Aorta (tissue), 5 donors: ENCODE measurements around the gene NUP62. TPM values are rescaled to one million over a fixed set of nuclear protein-coding genes. Genes with fewer than 3 reads are reported as not detected.

ENCODE experiments used
- ATAC-seq: fragments of 200-7000 bp; cut with Tn5 transposase; one replicate; pipeline ENCODE4 v1.9.1; 2022; ENCODE audit warnings: moderate library complexity; ENCODE audit not compliant: low FRiP score
- DNase-seq, 2 donors: peaks; one replicate each; pipeline ENCODE4 v3.0.0-alpha.2; 2020
- H3K27ac ChIP-seq, 2 donors: one replicate each; pipeline ENCODE4 v1.5.1; 2013; ENCODE audit warnings: low read length in 2 of 2, mild to moderate bottlenecking in 2 of 2, moderate library complexity in 2 of 2, control low read depth in 1 of 2, inconsistent platforms in 1 of 2, low read depth in 1 of 2
- H3K27me3 ChIP-seq, 2 donors: one replicate each; pipeline ENCODE4 v1.6.1; 2013; ENCODE audit warnings: control low read depth in 1 of 2, low read length in 1 of 2, mild to moderate bottlenecking in 1 of 2, moderate library complexity in 1 of 2; ENCODE audit not compliant: insufficient read depth in 2 of 2, control insufficient read depth in 1 of 2
- H3K36me3 ChIP-seq, 2 donors: one replicate each; pipeline ENCODE4 v1.6.1; 2013; ENCODE audit warnings: control low read depth in 1 of 2, low read length in 1 of 2, mild to moderate bottlenecking in 1 of 2; ENCODE audit not compliant: insufficient read depth in 2 of 2, control insufficient read depth in 1 of 2
- H3K4me1 ChIP-seq, 2 donors: one replicate each; pipeline ENCODE4 v1.6.1; 2013; ENCODE audit warnings: low read length in 2 of 2, control low read depth in 1 of 2, mild to moderate bottlenecking in 1 of 2, moderate library complexity in 1 of 2; ENCODE audit not compliant: insufficient read depth in 2 of 2, control insufficient read depth in 1 of 2
- H3K4me3 ChIP-seq, 2 donors: one replicate each; pipeline ENCODE4 v1.5.1; 2013; ENCODE audit warnings: low read length in 2 of 2, control low read depth in 1 of 2, mild to moderate bottlenecking in 1 of 2
- H3K9me3 ChIP-seq: one replicate; pipeline ENCODE4 v1.6.1; 2013; ENCODE audit warnings: mild to moderate bottlenecking, low read length; ENCODE audit not compliant: control insufficient read depth
- WGBS, 2 donors: extraction: QIAGEN DNeasy Blood & Tissue Kit; methylation state at CpG; one replicate each; pipeline ENCODE4 v1.1.7; 2013; 5-methylcytosine and 5-hydroxymethylcytosine counted together
- intact Hi-C, 2 donors: fragments of 100-400 bp; cut with DNase I; formaldehyde crosslinking; loops; one replicate each; pipeline versions ENCODE4 v1.14.2 to v1.15.0; 2022
- polyA plus RNA-seq, 2 donors: library from polyadenylated mRNA; stranded (reverse); fragments of 200-250 nt; gene quantifications; one replicate each; pipeline ENCODE4 v1.2.3, GENCODE V29; 2013
- total RNA-seq, 2 donors: library from RNA; stranded (reverse); fragmentation: NEBNext Ultra II Directional; extraction: Animal tissue kit (Norgen Biotek cat#: 25700); gene quantifications; one replicate each; pipeline ENCODE4 v1.2.1, GENCODE V29; 2021
- donor health status: healthy with polysubstance abuse.
- donor health status: Bipolar disorder and iron deficiency.
- donor health status: DM: no; HTN: no; CAD: no.
- donor health status: DM: no; HTN: no; CAD: no.
- donor health status: DM: yes; HTN: yes; CAD: no.

The NUP62 gene
- total and polyA plus RNA-seq, 4 donors, result 13.3 to 39.8 (median 22.5) TPM

DNA sequence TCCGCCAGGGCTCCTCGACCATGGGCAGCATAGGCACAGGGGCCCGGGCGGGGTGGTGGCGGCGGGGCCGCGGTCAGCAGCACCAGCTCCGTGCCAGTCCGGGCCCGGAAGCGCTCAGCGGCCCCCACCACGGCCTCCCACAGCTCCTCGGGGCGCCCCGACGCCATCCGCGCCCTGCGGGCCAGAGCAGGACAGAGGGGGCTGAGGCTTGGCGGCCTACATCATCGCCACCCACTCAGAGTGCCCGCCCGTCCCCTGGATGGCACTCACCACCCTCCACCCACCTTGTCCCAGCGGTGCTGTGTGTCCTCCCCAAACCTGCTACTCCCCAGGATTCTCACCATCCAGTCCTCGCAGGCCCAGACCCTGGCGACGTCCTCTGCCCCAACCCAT, 56.2 kb downstream of the NUP62 start:
- H3K4me1 ChIP-seq, result no peaks in the 10 kb centered on the region
- no peak overlapping the region for H3K27ac ChIP-seq
- H3K36me3 ChIP-seq, result no peaks in the 10 kb centered on the region
- peak in 1 of 2 donors; percentile 75 for DNase-seq
- no peaks in the 10 kb centered on the region for H3K27me3 ChIP-seq
- intact Hi-C loops, result no loop called here
- H3K4me3 ChIP-seq, result no peak overlapping the region
- ATAC-seq, result no peak
- no peaks in the 10 kb centered on the region for H3K9me3 ChIP-seq
- 92% methylated on average over 25 to 29 of the region's 29 CpGs for WGBS, 2 donors

DNA sequence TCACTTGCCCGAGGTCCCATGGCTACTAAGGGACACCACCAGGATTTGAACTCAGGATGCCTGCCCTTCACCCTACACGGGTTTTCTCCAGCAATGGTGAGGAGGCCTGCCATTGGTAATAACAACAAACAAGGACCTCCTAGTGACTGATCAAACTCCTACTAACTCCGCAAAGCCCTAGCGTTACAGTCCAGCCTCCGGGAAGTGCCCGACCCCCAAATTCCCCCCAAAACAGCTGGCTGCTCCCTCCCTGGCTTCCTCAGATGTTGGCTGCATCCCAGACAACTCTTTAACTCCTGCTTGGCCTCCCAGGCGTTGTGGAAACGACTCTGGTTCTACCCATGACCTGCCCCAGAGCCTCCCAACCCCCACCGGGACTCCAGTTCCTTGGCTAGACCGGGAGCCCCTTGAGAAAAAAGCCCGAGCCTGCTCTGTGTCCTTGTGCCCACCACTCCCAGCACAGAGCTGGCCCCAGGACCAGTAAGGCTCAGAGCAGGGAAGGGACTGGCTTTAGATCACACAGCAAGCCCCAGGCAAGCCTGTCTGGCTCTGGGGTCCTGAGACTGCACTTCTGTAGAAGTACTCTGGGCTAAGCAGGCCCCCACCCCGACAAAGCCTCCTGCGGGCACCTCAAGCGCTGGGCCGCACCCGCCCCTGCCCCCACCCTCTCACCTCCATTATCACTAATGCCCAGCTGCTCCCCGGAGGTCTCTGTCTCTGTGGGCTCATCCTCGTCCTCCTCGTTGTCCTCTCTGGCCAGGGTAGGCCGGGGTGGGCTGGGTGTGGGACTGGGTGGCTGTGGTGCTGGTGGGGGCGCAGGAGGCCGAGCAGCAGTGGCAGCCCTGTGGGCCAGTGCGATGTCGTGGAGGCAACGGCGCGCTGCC, 56.8 kb downstream of the NUP62 start:
- H3K4me1 ChIP-seq, result no peaks in the 10 kb centered on the region

DNA sequence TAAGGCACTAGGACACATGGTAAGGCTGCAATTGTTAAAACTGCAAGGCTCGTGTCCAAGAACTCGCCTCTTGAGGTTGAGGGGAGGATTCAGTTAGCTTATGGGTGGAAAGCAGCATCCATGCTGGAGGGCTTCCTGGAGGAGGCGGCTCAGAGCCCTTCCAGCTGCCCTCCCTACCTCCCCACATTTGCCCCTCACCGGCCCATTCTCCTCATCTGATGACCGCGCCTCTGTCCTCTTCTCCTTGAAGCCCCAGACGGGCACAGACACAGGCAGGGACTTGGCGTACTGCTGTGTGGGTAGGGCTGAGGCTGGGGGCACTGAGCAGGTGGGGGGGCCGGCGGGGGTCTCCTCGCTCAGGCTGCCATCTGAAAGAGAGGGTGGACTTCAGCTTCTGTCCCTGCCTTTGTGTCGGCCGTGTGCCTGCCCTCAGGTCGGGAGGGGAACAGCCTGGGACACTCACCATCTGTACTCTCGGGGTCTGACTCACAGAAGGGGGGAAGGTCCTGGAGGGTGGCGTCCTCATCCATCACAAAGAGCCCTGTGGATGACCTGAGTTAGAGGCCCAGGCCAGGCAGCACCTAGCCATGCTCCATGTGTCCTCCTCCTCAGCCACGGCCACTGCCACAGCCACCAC, 57.8 kb downstream of the NUP62 start:
- H3K27ac ChIP-seq, result no peak overlapping the region
- intact Hi-C loops, result no loop called here
- 87% methylated on average over 16 to 17 of the region's 17 CpGs for WGBS, 2 donors
- no peaks in the 10 kb centered on the region for H3K9me3 ChIP-seq
- H3K36me3 ChIP-seq, result no peaks in the 10 kb centered on the region
- no peak overlapping the region for H3K4me3 ChIP-seq
- DNase-seq, result no peak
- no peak for ATAC-seq
- H3K4me1 ChIP-seq, result no peaks in the 10 kb centered on the region
- no peaks in the 10 kb centered on the region for H3K27me3 ChIP-seq

More for the DNA sequence above, 56.8 kb downstream of the NUP62 start:
- H3K27me3 ChIP-seq, result no peaks in the 10 kb centered on the region
- H3K9me3 ChIP-seq, result no peaks in the 10 kb centered on the region
- no peak overlapping the region for H3K27ac ChIP-seq
- no peak overlapping the region for H3K4me3 ChIP-seq
- intact Hi-C loops, result no loop called here
- ATAC-seq (no peak), DNase-seq (no peak)
- no peaks in the 10 kb centered on the region for H3K36me3 ChIP-seq
- 85 to 86% methylated on average over 27 of the region's 27 CpGs for WGBS, 2 donors

DNA sequence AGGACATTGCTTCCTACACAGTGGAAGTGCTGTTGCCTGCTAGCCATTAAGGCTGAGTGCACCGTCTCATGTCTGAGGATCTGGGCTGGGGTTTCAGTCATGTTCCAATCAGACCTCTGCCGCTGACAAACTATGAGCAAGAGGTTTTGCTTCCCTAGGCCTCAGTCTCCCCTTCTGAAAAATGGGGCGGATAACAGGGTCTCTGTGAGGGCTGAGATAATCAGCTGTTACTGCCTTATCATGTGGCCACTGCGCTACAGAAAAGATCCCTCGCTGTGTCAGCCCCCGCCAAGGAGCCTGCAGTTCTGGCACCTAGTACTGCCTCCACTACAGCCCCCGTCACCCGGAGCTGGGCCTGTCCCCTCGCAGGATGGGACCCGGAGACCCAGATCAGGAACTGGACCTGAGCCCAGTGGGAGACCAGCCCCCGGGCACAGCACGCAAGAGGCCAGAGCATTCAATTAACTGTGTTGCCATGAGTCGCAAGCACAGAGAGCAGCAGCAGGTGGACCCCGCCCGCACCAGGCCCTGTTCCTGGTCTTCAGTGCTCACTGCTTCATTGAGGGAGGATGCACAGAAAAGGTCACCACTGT, 58.9 kb downstream of the NUP62 start:
- Histone ChIP-seq H3K9me3 (no peaks in the 10 kb centered on the region), H3K27me3 (no peaks in the 10 kb centered on the region), H3K4me3 (no peak overlapping the region), H3K4me1 (no peaks in the 10 kb centered on the region), H3K27ac (peak overlapping the region in 1 of 2 donors; percentile 30), H3K36me3 (no peaks in the 10 kb centered on the region)
- DNase-seq (no peak), ATAC-seq (no peak)
- intact Hi-C loops, result no loop called here
- WGBS, 2 donors, result 71 to 73% methylated on average over 15 of the region's 15 CpGs

DNA sequence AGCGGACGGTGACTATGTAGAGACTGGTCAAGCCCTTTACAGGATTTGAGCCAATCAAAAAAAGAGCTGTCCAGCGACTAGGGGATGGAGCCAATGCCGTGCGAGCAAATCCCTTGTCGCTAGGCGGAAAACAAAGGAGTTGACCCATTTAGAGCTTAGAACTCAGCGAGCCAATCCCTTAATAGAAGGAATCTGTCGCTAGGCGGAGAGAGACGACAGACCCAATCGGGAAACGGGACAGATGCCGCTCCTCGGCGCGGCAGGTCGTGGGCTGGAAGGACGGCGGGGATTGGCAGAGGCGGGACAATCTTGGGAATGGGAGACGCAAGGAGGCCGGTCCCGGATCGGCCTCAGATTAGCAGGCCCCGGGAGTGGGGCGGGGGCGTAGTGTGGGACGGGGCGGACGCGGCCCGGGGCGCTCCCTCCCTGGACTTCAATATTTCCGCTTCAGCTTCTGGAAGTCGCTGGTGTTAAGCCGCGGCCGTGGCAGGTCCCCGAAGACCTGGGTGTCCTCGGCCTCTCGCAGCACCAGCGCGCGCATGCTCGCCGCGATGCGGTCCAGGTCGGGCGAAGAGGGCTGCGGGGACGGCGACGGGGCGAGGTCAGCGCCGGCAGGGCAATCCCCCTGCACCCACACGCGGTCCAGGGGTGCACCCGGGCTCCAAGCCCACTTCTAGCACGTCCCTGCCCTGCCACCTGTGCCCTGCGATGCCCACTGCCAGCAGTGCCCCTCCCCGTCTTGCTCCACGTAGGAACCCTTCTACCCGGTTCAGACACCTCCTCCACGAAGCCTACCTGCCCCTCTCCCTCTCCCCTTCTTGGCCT, 59.6 kb downstream of the NUP62 start:
- intact Hi-C loops, result loop anchor here (5.0 to 10.0 kb wide), 3 partner anchors 57 to 105 kb away; partner anchors contain the start of genes AP2A1 (in 2 of the 2), FUZ (in 1 of the 2) and TSKS (in 1 of the 2)
- Histone ChIP-seq H3K4me1 (no peaks in the 10 kb centered on the region), H3K27ac (peak overlapping the region in 1 of 2 donors; percentile 30), H3K4me3 (peak overlapping the region; percentile 11 to 30), H3K27me3 (no peaks in the 10 kb centered on the region), H3K9me3 (no peaks in the 10 kb centered on the region), H3K36me3 (no peaks in the 10 kb centered on the region)
- WGBS, 2 donors, result 0 to 1% methylated on average over 58 to 67 of the region's 67 CpGs
- DNase-seq (peak; percentile 97 to 98), ATAC-seq (peak; percentile 88)

DNA sequence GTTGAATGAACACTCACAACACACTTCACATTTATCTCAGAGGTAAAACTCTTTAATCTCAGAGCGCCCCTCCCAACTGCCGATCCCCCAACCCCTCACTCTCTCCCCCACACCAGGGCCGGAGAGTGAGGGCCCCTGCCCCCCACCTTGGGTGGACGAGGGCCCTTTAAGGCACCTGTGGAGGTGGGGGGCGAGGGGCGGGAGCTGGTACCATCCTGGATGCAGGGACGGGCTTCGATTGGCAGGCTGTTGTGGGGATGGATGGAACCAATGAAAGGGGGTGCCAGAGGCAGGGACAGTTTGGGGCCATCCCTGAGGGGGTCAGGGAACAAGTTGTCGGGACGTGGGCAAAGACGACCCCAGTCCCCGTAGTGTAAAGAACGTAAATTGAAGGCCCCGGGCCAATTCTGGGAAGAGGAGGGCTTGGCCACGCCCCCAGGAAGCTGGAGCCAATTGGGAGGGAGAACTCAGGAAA, 60.3 kb downstream of the NUP62 start:
- H3K27me3 ChIP-seq, result no peaks in the 10 kb centered on the region
- no peaks in the 10 kb centered on the region for H3K9me3 ChIP-seq
- no peak overlapping the region for H3K4me3 ChIP-seq
- DNase-seq (peak in 1 of 2 donors; percentile 97), ATAC-seq (peak; percentile 11)
- no peaks in the 10 kb centered on the region for H3K36me3 ChIP-seq
- H3K4me1 ChIP-seq, result no peaks in the 10 kb centered on the region
- H3K27ac ChIP-seq, result peak overlapping the region in 1 of 2 donors; percentile 77
- intact Hi-C loops, result loop anchor here (5.0 to 10.0 kb wide), 3 partner anchors 57 to 104 kb away; partner anchors contain the start of genes AP2A1 (in 2 of the 2), FUZ (in 1 of the 2) and TSKS (in 1 of the 2)
- WGBS, 2 donors, result 2% methylated on average over 15 of the region's 15 CpGs

DNA sequence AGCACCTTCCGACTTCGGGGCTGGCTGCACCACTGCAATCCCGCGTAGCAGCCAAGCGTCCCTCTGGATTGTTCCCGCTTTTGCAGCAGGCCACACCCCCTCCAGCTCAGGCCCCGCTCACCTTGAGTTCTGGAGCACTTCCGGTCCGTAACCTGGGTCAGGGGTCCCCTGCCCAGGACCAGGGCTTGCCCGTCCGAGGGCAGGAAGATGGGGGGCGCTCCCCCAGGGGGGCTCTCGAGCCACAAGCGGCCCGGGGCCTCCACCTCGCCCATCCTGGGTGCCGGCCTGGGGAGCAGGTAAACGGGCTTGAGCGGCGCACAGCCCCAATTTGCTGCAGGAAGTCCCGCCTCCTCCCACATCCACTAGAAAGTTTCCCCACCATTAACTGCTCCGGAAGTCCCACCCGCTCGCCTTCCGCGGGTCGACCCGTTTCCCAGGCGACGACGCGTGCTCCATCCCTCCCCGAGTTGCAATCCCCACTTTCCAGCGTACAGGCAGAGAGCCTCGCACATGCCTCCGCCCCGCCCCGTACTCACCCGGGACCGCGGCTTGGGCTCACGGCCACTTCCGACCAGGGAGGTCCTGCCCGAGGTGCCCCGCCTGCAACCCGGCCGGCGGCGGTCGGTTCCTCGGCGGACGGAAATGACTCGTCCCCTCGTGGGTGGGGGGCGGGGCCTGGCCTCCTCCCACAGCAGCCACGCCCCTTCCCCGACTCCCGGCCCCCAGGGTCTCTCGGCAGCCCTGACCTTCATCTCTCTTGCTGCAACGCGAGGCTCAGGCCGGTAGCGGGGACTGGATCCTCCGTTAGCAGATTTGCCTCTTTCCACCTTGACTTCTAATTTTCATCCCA, 62.1 kb downstream of the NUP62 start, which contains the start of gene PNKP:
Gene PNKP, minus strand, starts transcription at position 644 of the 850 bp plus-strand sequence. Its CDS starts 372 bp downstream, at position 272.
- Histone ChIP-seq H3K4me1 (no peaks in the 10 kb centered on the region), H3K4me3 (peak within 1 kb of the TSS; percentile 16 to 62), H3K9me3 (no peaks in the 10 kb centered on the region), H3K36me3 (no peaks in the 10 kb centered on the region), H3K27me3 (no peaks in the 10 kb centered on the region), H3K27ac (peak within 1 kb of the TSS in 1 of 2 donors; percentile 93)
- intact Hi-C loops, result loop anchor here (2.0 to 10.0 kb wide), 4 partner anchors 16 to 102 kb away; partner anchors contain the start of genes AP2A1 (in 2 of the 2), FUZ (in 1 of the 2), PTOV1 (in 1 of the 2) and TSKS (in 1 of the 2)
- peak; percentile 95 to 97 for DNase-seq
- 0% methylated on average over 63 to 65 of the region's 65 CpGs for WGBS, 2 donors
- ATAC-seq, result peak; percentile 86
